Fibroblast of villous mesenchyme (primary cell): Measurements from ENCODE around the gene NDFIP1. TPM values are rescaled to one million over a fixed set of nuclear protein-coding genes. Genes with fewer than 3 reads are reported as not detected.

Source experiments
- DNase-seq: peaks from one replicate; pipeline ENCODE4 v3.0.0-alpha.2; 2010; ENCODE audit warnings: low read depth
- H3K4me3 ChIP-seq: 2 replicates; pipeline ENCODE4 v1.5.1; 2011; ENCODE audit warnings: low read depth, mild to moderate bottlenecking, low read length
- total RNA-seq: library from RNA; depleted of rRNA; stranded (reverse); fragments of >200 nt; gene quantifications from 2 replicates; pipeline ENCODE4 v1.2.3, GENCODE V29; 2012
- TF ChIP-seq, protein P1 (sequence below): IDR thresholded peaks from 2 replicates; pipeline ENCODE4 v1.5.1; 2012; ENCODE audit warnings: low read depth, mild to moderate bottlenecking, low read length; ENCODE audit not compliant: insufficient read depth

The NDFIP1 gene
- total RNA-seq, 1 donor = 92.0 TPM

DNA sequence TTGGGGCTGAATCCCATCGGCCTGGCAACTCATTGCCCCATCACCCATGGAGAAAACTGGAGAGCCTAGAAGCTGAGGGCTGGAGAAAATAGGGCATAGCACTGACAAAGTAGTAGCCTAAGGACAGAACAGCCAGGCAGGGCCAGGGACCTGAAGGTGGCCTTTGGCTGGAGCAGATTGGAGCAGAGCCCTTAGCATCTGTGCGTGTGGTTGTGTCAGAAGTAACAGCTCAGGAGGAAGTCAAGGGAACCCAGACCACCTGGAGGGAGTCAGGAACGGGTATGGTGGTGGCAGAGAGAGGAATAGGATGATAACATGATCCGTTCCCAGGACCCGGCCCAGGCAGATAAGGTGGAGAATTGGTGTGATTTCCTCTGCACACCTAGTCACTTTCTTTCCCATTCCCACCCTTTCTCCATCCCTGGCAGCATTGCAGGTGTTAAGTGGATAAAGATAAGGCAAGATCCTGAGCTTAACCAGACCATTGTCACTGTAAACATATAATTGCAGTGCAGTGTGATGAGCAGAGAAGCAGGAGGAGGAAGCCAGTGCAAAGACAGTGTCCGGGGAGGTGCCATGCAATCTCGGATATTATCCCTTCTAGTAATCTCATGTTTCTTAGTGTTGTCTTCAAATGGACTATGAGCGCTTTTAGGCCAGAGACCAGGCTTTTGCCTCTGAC, 67.0 kb downstream of the NDFIP1 start:
- no peak for DNase-seq
- no peak overlapping the region for H3K4me3 ChIP-seq
- TF ChIP-seq, protein P1, sequence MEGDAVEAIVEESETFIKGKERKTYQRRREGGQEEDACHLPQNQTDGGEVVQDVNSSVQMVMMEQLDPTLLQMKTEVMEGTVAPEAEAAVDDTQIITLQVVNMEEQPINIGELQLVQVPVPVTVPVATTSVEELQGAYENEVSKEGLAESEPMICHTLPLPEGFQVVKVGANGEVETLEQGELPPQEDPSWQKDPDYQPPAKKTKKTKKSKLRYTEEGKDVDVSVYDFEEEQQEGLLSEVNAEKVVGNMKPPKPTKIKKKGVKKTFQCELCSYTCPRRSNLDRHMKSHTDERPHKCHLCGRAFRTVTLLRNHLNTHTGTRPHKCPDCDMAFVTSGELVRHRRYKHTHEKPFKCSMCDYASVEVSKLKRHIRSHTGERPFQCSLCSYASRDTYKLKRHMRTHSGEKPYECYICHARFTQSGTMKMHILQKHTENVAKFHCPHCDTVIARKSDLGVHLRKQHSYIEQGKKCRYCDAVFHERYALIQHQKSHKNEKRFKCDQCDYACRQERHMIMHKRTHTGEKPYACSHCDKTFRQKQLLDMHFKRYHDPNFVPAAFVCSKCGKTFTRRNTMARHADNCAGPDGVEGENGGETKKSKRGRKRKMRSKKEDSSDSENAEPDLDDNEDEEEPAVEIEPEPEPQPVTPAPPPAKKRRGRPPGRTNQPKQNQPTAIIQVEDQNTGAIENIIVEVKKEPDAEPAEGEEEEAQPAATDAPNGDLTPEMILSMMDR = no peak

DNA sequence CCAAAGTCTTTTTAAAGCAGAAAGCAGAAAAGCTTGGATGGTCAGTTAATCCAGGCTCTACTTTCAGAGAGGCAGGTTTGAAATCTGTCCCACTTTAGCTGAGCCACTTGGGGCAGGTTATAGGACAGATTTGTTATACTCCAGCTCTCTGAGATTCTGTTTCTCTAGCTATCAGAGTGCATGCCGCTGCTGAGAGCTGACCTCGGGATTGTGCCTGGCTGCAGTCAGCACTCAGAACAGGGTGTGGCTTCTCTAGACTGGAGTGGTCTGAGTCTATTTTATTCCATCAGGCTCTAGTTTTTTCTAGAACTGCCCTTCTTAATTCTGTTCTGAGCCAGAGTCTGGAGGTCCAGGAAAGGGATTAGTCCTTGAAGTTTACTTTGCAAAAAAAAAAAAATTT, 67.7 kb downstream of the NDFIP1 start:
- no peak overlapping the region for H3K4me3 ChIP-seq
- TF ChIP-seq, protein P1 = no peak
- no peak for DNase-seq

DNA sequence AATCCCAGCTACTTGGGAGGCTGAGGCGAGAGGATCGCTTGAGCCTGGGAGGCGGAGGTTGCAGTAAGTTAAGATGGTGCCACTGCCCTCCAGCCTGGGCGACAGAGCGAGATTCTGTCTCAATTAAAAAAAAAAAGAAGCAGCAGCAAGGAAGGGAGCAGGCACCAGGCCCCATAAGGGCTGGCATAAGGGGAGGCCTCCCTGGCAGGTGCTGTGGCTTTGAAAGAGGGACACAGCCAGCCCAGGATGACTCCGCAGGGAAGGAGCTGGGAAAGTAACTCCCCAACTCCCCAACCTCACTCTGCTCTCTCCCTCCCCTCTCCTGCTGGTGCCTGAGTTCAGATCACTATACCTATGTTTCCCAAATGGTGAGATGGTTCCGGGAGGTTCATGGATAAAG, 70.1 kb downstream of the NDFIP1 start:
- TF ChIP-seq, protein P1 = no peak
- no peak for DNase-seq

DNA sequence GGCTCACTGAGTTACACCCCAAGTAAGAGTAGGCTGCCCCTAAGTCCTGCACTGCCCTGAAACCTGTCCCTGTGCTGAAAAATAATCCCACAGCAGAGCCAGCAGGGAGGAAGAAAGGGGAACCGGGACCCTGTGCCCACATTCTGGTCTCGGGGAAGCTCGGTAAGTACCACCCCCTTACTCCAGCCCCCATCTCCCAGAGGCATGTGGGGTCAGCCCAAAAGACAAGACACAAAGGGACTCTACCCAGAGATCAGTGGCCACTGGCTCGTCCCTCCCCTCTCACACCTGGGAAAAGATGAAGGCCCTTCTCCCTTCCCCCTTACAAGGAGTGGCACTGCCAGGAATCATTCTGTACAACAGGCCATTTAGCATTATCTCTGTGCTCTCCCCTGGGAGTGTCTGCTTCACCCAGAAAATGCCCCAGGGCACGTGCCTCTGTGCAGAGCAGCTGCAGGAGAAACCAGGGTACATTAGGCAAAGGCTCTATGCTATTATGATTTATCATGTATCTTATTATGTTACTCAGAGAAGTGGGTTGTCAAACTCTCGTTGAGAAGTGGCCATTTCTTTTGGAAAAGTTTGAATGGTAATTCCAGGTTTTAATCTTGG, 71.3 kb downstream of the NDFIP1 start:
- no peak for DNase-seq

More for the DNA sequence above, 70.1 kb downstream of the NDFIP1 start:
- H3K4me3 ChIP-seq = no peak overlapping the region

DNA sequence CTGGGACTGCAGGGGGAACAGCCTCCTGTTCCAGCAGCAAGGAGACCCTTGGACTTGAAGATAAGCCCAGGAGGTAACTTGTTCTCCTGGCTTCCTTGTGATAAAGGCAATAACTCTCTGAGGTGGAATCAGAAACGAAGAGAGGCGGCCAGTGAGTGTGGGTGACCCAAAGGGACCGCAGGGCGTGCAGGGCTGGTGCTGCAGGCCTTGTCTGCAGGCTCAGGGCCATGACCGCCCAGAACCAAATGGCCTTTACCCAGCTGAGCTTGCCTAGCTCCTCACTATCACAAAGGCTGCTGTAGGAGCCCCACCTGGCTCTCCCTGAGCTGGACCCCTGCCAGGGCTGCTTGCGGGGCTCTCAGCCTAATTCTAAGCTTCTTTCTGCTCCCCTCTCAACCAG, 72.5 kb downstream of the NDFIP1 start:
- no peak overlapping the region for H3K4me3 ChIP-seq
- TF ChIP-seq, protein P1 = no peak
- no peak for DNase-seq

More for the DNA sequence above, 71.3 kb downstream of the NDFIP1 start:
- H3K4me3 ChIP-seq = no peak overlapping the region
- TF ChIP-seq, protein P1 = no peak

DNA sequence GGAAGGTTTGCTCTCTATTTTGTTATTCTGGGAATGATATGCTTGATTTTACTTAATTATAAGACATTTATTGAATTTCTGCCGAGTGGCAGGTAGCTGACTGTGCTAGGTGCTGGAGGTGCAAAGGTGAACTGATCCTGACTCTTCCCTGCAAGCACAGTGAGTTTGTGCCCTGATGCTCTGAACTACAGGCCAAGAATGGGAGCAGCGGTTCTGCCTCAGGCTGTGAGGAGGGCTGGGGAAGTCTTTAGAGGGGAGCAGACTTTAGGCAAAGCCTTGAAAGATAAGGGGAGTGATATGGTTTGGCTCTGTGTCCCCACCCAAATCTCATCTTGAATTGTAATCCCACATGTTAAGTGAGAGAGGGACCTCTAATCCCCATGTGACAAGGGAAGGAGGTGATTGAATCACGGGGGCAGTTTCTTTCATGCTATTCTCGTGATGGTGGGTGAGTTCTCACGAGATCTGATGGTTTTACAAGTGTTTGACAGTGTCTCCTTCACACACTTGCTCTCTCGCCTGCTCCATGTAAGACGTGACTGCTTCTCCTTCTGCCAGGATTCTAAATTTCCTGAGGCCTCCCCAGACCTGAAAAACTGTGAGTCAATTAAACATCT, 73.1 kb downstream of the NDFIP1 start:
- TF ChIP-seq, protein P1 = no peak
- H3K4me3 ChIP-seq = no peak overlapping the region

More for the DNA sequence above, 73.1 kb downstream of the NDFIP1 start:
- no peak for DNase-seq
